SH-SY5Y (cell line): Measurements from ENCODE around the gene USH2A.

Experiments used
- GATA2 ChIP-seq: IDR thresholded peaks from 2 replicates; pipeline ENCODE4 v1.6.1; 2011; ENCODE audit warnings: mild to moderate bottlenecking, low read depth, low read length
- GATA3 ChIP-seq: IDR thresholded peaks from 2 replicates; pipeline ENCODE4 v1.6.1; 2011; ENCODE audit warnings: low read depth, mild to moderate bottlenecking, low read length, moderate library complexity

- TF ChIP-seq GATA3 (no peak), GATA2 (no peak)
These were observed 452.8 kb downstream of the USH2A start for GRCh38 chr1:215970406-215970805.
